Prostate gland (tissue), 2 donors: Measurements from ENCODE around the gene PRG3.

Experiments used
- POLR2A ChIP-seq: fragments of 450-650 bp; IDR thresholded peaks from one replicate; pipeline ENCODE4 v1.6.1; 2016; ENCODE audit warnings: antibody characterized with exemption, mild to moderate bottlenecking
- POLR2AphosphoS5 ChIP-seq: sonication (generic); formaldehyde crosslinking; IDR thresholded peaks from one replicate; pipeline ENCODE4 v1.6.1; 2017; ENCODE audit warnings: antibody characterized with exemption
- TF ChIP-seq, protein P1 (sequence below), 4 experiments: fragments of 200-600 bp in 2 of 4; fragments of 450-650 bp in 2 of 4; sonication (generic) in 2 of 4; IDR thresholded peaks; 1 replicate in 3 of 4; 2 replicates in 1 of 4; pipeline ENCODE4 v1.5.1; 2016 to 2019; ENCODE audit warnings: antibody characterized with exemption in 4 of 4, mild to moderate bottlenecking in 2 of 4, moderate library complexity in 2 of 4

DNA sequence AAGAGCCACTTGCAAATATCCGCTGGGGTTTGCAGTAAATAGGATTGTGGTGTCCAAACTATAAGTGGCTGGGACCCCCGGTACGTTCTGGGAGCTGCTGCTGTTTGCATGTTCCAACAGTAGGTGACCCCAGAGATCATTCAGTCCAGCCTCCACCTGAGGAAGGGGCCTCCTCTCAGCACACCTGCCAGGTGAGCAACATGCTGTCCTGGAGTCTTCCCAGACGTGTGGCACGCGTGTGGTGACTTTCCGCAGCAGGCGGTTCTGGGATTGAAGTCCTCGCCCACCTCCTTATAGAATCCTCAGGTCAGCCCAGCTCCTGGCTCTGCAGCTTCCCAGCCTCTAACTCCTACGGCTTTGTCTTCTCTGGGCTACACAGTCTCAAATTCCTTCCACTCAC is 36.1 kb downstream of the PRG3 start:
- TF ChIP-seq, protein P1, sequence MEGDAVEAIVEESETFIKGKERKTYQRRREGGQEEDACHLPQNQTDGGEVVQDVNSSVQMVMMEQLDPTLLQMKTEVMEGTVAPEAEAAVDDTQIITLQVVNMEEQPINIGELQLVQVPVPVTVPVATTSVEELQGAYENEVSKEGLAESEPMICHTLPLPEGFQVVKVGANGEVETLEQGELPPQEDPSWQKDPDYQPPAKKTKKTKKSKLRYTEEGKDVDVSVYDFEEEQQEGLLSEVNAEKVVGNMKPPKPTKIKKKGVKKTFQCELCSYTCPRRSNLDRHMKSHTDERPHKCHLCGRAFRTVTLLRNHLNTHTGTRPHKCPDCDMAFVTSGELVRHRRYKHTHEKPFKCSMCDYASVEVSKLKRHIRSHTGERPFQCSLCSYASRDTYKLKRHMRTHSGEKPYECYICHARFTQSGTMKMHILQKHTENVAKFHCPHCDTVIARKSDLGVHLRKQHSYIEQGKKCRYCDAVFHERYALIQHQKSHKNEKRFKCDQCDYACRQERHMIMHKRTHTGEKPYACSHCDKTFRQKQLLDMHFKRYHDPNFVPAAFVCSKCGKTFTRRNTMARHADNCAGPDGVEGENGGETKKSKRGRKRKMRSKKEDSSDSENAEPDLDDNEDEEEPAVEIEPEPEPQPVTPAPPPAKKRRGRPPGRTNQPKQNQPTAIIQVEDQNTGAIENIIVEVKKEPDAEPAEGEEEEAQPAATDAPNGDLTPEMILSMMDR (IDR thresholded peaks at IDR 0.05), result no peak
- TF ChIP-seq POLR2A, result no peak
- no peak for TF ChIP-seq POLR2AphosphoS5
